Stimulated activated CD4-positive, alpha-beta T cell treated with anti-CD3 and anti-CD28 coated beads, Interleukin-1b, Interleukin-23, amount 100 ng/mL, for 1 hour (primary cell): ENCODE measurements around the gene C18orf32.
"Not testable (repeated sequence)": the region's sequence is repeated elsewhere in the genome, so short reads cannot be mapped to it uniquely, and the experiment has no call there.

Source experiments
- DNase-seq, 2 donors: peaks; one replicate each; pipeline ENCODE4 v3.0.0-alpha.2; 2020; ENCODE audit warnings: low read depth in 2 of 2

Gene C18orf32

DNA sequence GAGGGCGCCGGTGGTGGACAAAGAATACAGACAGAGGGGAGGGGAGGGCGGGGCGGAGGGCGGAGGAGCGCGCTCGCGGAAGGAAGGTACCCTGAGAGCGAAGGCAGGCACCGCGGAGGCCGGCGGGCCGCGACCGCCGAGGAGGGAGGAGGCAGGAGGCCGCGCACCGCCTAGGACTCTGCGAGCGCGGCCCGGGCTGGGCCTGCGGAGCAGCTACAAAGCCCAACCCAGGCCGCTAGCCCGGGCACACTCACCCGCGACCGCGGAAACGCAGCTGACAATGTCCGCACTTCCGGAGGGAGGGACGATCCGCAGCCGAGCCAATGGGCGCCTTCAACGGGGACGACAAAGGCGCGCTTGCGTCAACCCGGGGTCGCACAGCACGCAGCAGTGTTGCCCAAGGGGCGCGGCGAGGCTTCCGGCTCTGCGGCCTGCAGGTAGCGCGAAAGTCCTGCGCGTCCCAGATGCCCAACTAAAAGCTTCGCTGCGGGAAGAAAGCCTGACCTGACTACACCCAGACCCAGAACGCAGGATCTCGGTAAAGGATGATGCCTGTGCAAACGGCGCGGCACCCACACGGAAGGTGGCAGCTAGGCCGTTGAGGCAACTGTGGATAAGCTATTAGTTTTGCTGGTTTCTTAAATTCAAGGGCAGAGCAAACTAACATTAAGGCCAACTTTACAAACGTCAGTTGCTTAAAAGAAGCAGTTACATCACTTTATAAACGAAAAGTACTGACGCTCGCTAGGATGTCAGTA, at the start of gene C18orf32:
Gene C18orf32, minus strand, starts transcription at position 282 of the 758 bp plus-strand sequence. CDS start 3,486 bp downstream, outside the sequence.
- DNase-seq, result peak; percentile 76 to 87

GRCh38 chr18:49534846-49535601, 48.0 kb upstream of the C18orf32 start:
- DNase-seq, result no peak

DNA sequence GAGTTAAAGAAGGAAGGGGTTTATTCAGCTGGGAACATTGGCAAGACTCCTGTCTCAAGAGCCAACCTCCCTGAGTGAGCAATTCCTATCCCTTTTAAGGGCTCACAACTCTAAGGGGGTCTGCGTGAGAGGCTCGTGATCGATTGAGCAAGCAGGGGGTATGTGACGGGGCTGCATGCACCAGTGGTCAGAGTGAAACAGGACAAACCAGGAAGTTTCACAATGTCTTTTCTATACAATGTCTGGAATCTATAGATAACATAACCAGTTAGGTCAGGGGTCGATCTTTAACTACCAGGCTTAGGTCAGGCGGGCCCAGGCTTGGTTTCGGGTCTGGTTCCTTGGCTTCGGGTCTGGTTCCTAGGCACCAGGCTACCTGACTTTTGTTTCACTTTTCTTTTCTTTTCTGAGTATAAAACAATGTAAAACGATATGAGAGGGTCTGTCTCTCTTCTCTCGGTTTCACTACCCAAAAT, 44.7 kb upstream of the C18orf32 start:
- DNase-seq, result no peak

- no peak for DNase-seq
Observed at GRCh38 chr18:49529596-49529995, 42.6 kb upstream of the C18orf32 start.

- no peak for DNase-seq
Observed at GRCh38 chr18:49527631-49528327, 40.7 kb upstream of the C18orf32 start.

GRCh38 chr18:49525981-49526380, 38.9 kb upstream of the C18orf32 start:
- DNase-seq, result no peak

DNA sequence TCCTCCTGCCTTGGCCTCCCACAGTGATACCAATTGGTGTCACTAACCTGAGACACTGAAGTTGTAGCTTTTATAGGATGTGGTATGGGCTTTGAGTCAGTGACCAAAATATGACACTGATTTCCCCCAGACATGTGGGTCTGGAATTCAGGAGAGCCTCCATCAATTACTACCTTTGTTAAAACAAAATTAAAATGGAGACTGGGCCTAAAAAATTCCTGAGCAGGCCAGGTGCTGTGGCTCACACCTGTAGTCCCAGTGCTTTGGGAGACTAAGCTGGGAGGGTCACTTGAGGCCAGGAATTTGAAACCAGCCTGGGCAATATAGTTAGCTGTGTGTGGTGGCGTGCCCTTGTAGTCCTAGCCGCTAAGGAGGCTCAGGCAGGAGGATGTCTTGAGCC, 37.9 kb upstream of the C18orf32 start:
- DNase-seq, result no peak

GRCh38 chr18:49524349-49524748, 37.3 kb upstream of the C18orf32 start:
- DNase-seq, result no peak

DNA sequence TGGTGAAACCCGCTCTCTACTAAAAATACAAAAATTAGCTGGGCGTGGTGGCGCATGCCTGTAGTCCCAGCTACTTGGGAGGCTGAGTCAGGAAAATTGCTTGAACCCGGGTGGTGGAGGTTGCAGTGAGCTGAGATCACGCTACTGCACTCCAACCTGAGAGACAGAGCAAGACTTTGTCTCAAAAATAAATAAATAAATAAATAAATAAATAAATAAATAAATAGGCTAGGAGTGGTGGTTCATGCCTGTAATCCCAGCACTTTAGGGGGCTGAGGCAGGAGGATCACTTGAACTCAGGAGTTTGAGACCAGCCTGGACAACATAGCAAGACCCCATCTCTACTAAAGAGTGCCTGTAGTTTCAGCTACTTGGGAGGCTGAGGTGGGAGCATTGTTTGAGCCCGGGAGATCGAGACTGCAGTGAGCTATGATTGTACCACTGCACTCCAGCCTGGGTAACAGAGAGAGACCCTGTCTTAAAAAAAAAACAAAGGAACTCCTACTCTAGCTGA, 36.6 kb upstream of the C18orf32 start:
- DNase-seq, result not testable (repeated sequence)

GRCh38 chr18:49521216-49521835, 34.3 kb upstream of the C18orf32 start:
- DNase-seq, result no peak

DNA sequence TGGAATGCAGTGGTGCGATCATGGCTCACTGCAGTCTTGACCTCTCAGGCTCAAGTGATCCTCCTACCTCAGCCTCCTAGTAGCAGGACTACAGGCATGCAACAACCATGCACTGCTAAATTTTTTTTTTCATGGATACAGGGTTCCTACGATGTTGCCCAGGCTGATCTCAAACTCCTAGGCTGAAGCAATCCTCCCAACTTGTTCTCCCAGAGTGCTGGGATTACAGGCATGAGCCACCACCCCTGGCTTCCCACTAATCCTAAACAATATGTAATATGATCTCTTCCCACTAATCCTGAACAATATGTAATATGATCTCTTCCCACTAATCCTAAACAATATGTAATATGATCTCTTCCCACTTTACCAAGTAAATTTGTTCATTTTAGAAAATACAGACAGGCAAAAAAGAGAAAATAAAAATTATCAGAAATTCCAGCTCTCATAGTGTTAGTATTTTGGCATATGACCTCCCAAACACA, 33.7 kb upstream of the C18orf32 start:
- no peak for DNase-seq

DNA sequence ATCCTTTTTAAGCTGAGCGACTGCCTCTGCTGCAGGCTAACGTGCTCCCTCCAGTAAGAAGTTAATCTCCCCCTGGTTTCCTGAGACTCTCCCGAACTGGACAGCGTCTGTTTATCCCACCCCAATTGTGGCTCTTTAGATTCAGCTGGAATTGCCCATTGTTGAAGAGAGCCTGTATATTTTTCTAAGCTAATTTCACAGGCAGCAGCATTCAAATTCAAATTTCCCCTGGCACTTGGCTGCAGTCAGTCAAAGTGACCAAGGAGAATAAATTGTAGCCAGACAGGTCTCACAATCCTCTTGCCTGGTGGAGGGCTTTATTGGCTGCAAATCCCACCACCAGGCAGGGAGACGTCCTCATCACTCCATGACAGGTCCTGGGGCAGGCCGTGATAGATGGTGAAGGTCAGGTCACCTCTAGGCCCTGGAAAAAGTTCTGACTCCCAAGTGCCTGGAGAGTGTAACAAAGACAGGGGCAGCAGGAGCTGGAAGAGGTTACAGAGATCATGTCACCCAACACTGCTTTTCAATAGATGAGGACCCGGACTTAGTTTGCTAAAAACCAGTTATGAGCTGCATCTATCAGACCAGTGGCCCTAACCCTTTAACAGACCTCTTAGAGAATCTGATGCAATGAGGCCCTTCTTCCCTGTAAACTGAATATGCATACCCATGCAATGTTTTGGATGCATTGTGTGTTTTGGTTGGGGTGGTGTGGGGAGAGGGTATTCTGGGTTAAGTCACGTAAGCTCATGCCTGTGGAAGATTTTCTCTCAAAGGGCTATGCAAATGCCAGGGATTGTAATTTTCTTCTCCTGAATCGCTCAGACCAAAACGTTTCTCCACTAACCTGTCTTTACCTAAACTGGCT, 32.3 kb upstream of the C18orf32 start:
- DNase-seq, result no peak

GRCh38 chr18:49517483-49517882, 30.4 kb upstream of the C18orf32 start:
- no peak for DNase-seq

GRCh38 chr18:49515516-49515915, 28.5 kb upstream of the C18orf32 start:
- no peak for DNase-seq

DNA sequence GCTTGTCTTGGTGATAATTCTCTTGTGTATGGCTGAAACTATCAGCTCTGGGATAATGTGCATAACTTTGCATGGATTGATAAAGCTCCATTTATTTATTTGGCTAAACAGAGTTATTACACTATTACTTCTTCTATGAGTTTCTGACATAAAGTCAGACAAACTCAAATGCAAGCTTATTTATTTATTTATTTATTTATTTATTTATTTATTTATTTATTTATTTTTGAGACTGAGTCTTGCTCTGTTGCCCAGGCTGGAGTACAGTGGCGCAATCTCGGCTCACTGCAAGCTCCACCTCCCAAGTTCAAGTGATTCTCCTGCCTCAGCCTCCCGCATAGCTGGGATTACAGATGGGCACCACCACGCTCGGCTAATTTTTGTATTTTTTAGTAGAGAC, 28.0 kb upstream of the C18orf32 start:
- DNase-seq, result not testable (repeated sequence)

- no peak for DNase-seq
Observed at GRCh38 chr18:49514577-49514976, 27.5 kb upstream of the C18orf32 start.

DNA sequence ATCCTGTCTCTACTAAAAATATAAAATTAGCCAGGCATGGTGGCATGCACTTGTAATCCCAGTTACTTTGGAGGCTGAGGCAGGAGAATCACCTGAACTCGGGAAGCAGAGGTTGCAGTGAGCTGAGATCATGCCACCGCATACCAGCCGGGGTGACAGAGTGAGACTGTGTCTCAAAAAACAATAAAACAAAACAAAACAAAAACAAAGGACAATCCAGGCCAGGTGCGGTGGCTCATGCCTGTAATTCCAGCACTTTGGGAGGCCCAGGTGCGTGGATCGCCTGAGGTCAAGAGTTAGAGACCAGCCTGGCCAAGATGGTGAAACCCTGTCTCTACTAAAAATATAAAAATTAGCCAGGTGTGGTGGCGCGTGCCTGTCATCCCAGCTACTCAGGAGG, 25.8 kb upstream of the C18orf32 start:
- DNase-seq, result not testable (repeated sequence)

- DNase-seq, result no peak
Observed at GRCh38 chr18:49510393-49511115, 23.5 kb upstream of the C18orf32 start.

GRCh38 chr18:49506438-49506837, 19.4 kb upstream of the C18orf32 start:
- DNase-seq, result not testable (repeated sequence)

- no peak for DNase-seq
Observed at GRCh38 chr18:49503931-49504330, 16.9 kb upstream of the C18orf32 start.
